ENCODE data around the gene FBXL13.
"Not testable (repeated sequence)": the region's sequence is repeated elsewhere in the genome, so short reads cannot be mapped to it uniquely, and the experiment has no call there.

Gene FBXL13

GRCh38 chr7:102979670-102980069, 94.9 kb downstream of the FBXL13 start:
- DNase-seq: no peak

GRCh38 chr7:102978284-102978683, 96.3 kb downstream of the FBXL13 start:
- DNase-seq: no peak

- DNase-seq: not testable (repeated sequence)
Observed at GRCh38 chr7:102977586-102977985, 97.0 kb downstream of the FBXL13 start.

GRCh38 chr7:102976493-102976892, 98.1 kb downstream of the FBXL13 start:
- DNase-seq: no peak

- no peak for DNase-seq
Observed at GRCh38 chr7:102975854-102976253, 98.7 kb downstream of the FBXL13 start.

- DNase-seq: no peak
Observed at GRCh38 chr7:102974366-102975236, 100.0 kb downstream of the FBXL13 start.

GRCh38 chr7:102973096-102973802, 101.3 kb downstream of the FBXL13 start:
- DNase-seq: no peak

- DNase-seq: no peak
Observed at GRCh38 chr7:102967798-102968197, 106.8 kb downstream of the FBXL13 start.

- DNase-seq: no peak
Observed at GRCh38 chr7:102966465-102966864, 108.1 kb downstream of the FBXL13 start.

- not testable (repeated sequence) for DNase-seq
Observed at GRCh38 chr7:102961993-102962392, 112.6 kb downstream of the FBXL13 start.

- DNase-seq: not testable (repeated sequence)
Observed at GRCh38 chr7:102958004-102958403, 116.6 kb downstream of the FBXL13 start.

GRCh38 chr7:102954359-102954758, 120.2 kb downstream of the FBXL13 start:
- not testable (repeated sequence) for DNase-seq

- no peak for DNase-seq
Observed at GRCh38 chr7:102953406-102953805, 121.2 kb downstream of the FBXL13 start.

GRCh38 chr7:102951839-102952238, 122.8 kb downstream of the FBXL13 start:
- DNase-seq: no peak

- DNase-seq: no peak
Observed at GRCh38 chr7:102944241-102944640, 130.4 kb downstream of the FBXL13 start.

GRCh38 chr7:102943423-102944169, 131.0 kb downstream of the FBXL13 start:
- no peak for DNase-seq

GRCh38 chr7:102942868-102943267, 131.7 kb downstream of the FBXL13 start:
- no peak for DNase-seq

- no peak for DNase-seq
Observed at GRCh38 chr7:102942181-102942866, 132.3 kb downstream of the FBXL13 start.

GRCh38 chr7:102938679-102939078, 135.9 kb downstream of the FBXL13 start:
- no peak for DNase-seq

- no peak for DNase-seq
Observed at GRCh38 chr7:102935450-102936115, 139.0 kb downstream of the FBXL13 start.

GRCh38 chr7:102934701-102935100, 139.9 kb downstream of the FBXL13 start:
- DNase-seq: no peak

- no peak for DNase-seq
Observed at GRCh38 chr7:102934239-102934638, 140.4 kb downstream of the FBXL13 start.
